ENCODE results near the gene SIGLEC8.
"Not testable (repeated sequence)": the region's sequence is repeated elsewhere in the genome, so short reads cannot be mapped to it uniquely, and the experiment has no call there.

Gene SIGLEC8

GRCh38 chr19:51450730-51451307, 7.4 kb downstream of the SIGLEC8 start:
- no peak for DNase-seq (ENCODE audit: extremely low read depth, insufficient read length)
- Histone ChIP-seq H3K36me3 (ENCODE audit: control insufficient read depth, insufficient read depth, low read length) (no peaks in the 10 kb centered on the region), H3K27me3 (replicated peaks; ENCODE audit: control insufficient read depth, insufficient read depth, low read length) (no peaks in the 10 kb centered on the region; the same call in 1 of the 2 replicates), H3K4me3 (replicated peaks; ENCODE audit: low read depth, low read length) (no peak overlapping the region)
- TF ChIP-seq, protein P1, sequence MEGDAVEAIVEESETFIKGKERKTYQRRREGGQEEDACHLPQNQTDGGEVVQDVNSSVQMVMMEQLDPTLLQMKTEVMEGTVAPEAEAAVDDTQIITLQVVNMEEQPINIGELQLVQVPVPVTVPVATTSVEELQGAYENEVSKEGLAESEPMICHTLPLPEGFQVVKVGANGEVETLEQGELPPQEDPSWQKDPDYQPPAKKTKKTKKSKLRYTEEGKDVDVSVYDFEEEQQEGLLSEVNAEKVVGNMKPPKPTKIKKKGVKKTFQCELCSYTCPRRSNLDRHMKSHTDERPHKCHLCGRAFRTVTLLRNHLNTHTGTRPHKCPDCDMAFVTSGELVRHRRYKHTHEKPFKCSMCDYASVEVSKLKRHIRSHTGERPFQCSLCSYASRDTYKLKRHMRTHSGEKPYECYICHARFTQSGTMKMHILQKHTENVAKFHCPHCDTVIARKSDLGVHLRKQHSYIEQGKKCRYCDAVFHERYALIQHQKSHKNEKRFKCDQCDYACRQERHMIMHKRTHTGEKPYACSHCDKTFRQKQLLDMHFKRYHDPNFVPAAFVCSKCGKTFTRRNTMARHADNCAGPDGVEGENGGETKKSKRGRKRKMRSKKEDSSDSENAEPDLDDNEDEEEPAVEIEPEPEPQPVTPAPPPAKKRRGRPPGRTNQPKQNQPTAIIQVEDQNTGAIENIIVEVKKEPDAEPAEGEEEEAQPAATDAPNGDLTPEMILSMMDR (IDR thresholded peaks at IDR 0.05; ENCODE audit: insufficient read depth, low read length, poor library complexity, severe bottlenecking): no peak

- no peaks in the 10 kb centered on the region; the same call in 1 of the 2 replicates for H3K27me3 ChIP-seq (replicated peaks; ENCODE audit: control insufficient read depth, insufficient read depth, low read length)
- no peak for DNase-seq (ENCODE audit: extremely low read depth, insufficient read length)
- TF ChIP-seq, protein P1 (IDR thresholded peaks at IDR 0.05; ENCODE audit: insufficient read depth, low read length, poor library complexity, severe bottlenecking): no peak
- H3K36me3 ChIP-seq (ENCODE audit: control insufficient read depth, insufficient read depth, low read length): no peaks in the 10 kb centered on the region
- no peak overlapping the region for H3K4me3 ChIP-seq (replicated peaks; ENCODE audit: low read depth, low read length)
Observed at GRCh38 chr19:51448411-51449016, 9.7 kb downstream of the SIGLEC8 start.

DNA sequence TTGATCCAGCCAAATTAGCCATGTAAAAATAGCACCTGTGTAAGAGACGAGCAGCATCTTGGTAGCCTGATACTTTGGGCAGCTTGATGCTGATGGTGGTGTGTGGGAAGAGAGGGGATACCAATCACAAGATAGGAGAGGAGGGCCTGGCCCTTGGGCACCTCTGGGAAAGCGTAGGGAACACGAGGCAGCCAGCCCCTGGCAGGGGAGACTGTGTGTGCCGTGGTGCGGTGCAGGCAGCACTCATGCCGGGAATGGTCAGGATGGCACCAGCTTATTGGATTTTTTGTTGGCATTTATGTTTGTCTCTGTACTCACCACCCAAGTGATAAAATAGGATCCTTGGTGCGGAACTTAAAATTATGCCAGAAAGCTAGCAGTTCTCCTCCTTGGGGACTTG, 10.2 kb downstream of the SIGLEC8 start:
- TF ChIP-seq, protein P1 (IDR thresholded peaks at IDR 0.05; ENCODE audit: insufficient read depth, low read length, poor library complexity, severe bottlenecking): no peak
- Histone ChIP-seq H3K27me3 (replicated peaks; ENCODE audit: control insufficient read depth, insufficient read depth, low read length) (no peaks in the 10 kb centered on the region; the same call in 1 of the 2 replicates), H3K4me3 (replicated peaks; ENCODE audit: low read depth, low read length) (no peak overlapping the region), H3K36me3 (ENCODE audit: control insufficient read depth, insufficient read depth, low read length) (no peaks in the 10 kb centered on the region)
- DNase-seq (ENCODE audit: extremely low read depth, insufficient read length): no peak

GRCh38 chr19:51447510-51447909, 10.7 kb downstream of the SIGLEC8 start:
- H3K4me3 ChIP-seq (replicated peaks; ENCODE audit: low read depth, low read length); H3K27me3 ChIP-seq (replicated peaks; ENCODE audit: control insufficient read depth, insufficient read depth, low read length); DNase-seq (ENCODE audit: extremely low read depth, insufficient read length); H3K36me3 ChIP-seq (ENCODE audit: control insufficient read depth, insufficient read depth, low read length): not testable (repeated sequence)

DNA sequence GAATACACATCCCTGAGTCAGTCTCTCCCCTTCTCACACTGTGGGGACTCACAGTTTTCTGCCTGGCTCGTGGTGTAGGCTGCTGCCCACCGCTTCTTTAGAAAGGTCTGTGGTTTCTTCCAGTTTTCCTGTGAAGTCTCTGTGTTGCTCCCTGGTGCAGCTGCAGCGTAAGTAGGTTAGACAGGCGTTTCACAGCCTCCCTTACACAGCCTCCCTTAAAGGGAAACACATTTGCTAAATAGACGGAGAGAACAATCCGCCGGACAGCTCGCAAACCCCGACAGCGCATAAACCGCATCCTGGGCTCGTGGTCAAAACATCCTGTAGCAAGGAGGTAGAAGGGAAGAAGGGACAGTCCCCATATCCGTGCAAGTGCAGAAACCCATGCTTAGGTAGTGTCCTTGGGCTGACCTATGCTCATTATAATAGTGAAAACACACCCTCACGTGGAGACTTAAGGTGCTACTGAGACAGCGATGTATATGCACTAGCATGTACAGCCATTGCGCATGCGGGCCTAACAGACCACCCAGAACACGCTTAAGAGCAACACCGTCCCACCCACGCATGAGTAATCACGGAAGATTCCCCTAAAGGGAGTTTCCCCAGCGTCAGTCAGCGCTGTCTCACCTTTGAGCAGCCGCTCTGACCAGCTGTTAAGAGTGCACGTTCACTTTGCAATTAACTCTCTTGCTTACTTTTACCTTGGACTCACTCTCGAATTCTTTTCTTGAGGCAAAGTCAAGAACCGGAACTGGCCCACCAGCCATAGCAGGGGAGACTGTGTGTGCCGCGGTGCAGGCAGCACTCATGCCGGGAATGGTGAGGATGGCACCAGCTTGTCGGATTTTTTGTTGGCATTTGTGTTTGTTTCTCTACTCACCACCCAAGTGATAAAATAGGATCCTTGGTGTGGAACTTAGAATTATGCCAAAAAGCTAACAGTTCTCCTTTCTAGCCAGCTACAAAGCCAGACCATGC, 16.6 kb downstream of the SIGLEC8 start:
- H3K4me3 ChIP-seq (replicated peaks; ENCODE audit: low read depth, low read length): peak overlapping the region; percentile 33

More for the DNA sequence above, 16.6 kb downstream of the SIGLEC8 start:
- TF ChIP-seq, protein P1 (IDR thresholded peaks at IDR 0.05; ENCODE audit: insufficient read depth, low read length, poor library complexity, severe bottlenecking): no peak
- H3K27me3 ChIP-seq (replicated peaks; ENCODE audit: control insufficient read depth, insufficient read depth, low read length): no peaks in the 10 kb centered on the region
- H3K36me3 ChIP-seq (ENCODE audit: control insufficient read depth, insufficient read depth, low read length): no peaks in the 10 kb centered on the region
- DNase-seq (ENCODE audit: extremely low read depth, insufficient read length): peak; percentile 81
